Stomach smooth muscle (tissue), 2 donors: ENCODE results near the gene CYP11A1.

Source experiments
- H3K27ac ChIP-seq: one replicate; pipeline ENCODE4 v1.7.0; 2013; ENCODE audit warnings: mild to moderate bottlenecking, low read length, inconsistent platforms
- H3K27me3 ChIP-seq, 2 donors: one replicate each; pipeline ENCODE4 v1.7.0; 2013; ENCODE audit warnings: low read length in 2 of 2; ENCODE audit not compliant: insufficient read depth in 2 of 2, control insufficient read depth in 1 of 2
- H3K36me3 ChIP-seq, 2 donors: one replicate each; pipeline ENCODE4 v1.7.0; 2013; ENCODE audit warnings: low read length in 2 of 2; ENCODE audit not compliant: control insufficient read depth in 2 of 2, insufficient read depth in 2 of 2
- H3K4me1 ChIP-seq: one replicate; pipeline ENCODE4 v1.7.0; 2013; ENCODE audit warnings: low read length; ENCODE audit not compliant: control insufficient read depth, insufficient read depth
- H3K4me3 ChIP-seq, 2 donors: one replicate each; pipeline ENCODE4 v1.7.0; 2013; ENCODE audit warnings: low read length in 2 of 2
- H3K9ac ChIP-seq, 2 donors: one replicate each; pipeline ENCODE4 v1.7.0; 2013; ENCODE audit warnings: low read length in 2 of 2, mild to moderate bottlenecking in 1 of 2
- H3K9me3 ChIP-seq, 2 donors: one replicate each; pipeline ENCODE4 v1.7.0; 2013; ENCODE audit warnings: low read length in 2 of 2; ENCODE audit not compliant: control insufficient read depth in 2 of 2
- donor health status: healthy.
- donor health status: Pancreatic carcinoma.

CYP11A1 gene

DNA sequence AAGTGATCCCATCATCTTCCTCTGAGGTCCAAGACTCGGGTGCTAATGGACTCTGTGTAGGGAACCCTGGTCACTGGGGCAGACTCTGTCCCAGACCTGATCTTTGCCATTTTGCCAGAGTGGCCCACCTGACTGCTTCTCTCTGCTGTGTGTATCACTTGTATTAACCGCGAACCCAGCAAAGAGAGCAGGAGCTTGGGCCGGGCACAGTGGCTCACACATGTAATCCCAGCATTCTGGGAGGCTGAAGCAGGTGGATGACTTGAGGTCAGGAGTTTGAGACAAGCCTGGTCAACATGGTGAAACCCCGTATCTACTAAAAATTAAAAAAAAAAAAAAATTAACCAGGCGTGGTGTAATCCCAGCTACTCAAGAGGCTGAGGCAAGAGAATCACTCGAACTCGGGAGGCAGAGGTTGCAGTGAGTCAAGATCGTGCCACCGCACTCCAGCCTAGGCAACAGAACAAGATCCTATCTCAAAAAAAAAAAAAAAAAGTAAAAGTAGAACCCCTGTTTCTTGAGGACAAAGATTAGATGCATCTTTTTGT, 32.9 kb upstream of the CYP11A1 start:
- H3K36me3 ChIP-seq = no peaks in the 10 kb centered on the region
- H3K9ac ChIP-seq = no peak overlapping the region
- H3K27me3 ChIP-seq = peaks cover 0 to 10% of the 10 kb centered on the region in 2 donors
- no peak overlapping the region for H3K27ac ChIP-seq
- no peaks in the 10 kb centered on the region for H3K4me1 ChIP-seq
- no peak overlapping the region for H3K4me3 ChIP-seq
- H3K9me3 ChIP-seq = no peaks in the 10 kb centered on the region

DNA sequence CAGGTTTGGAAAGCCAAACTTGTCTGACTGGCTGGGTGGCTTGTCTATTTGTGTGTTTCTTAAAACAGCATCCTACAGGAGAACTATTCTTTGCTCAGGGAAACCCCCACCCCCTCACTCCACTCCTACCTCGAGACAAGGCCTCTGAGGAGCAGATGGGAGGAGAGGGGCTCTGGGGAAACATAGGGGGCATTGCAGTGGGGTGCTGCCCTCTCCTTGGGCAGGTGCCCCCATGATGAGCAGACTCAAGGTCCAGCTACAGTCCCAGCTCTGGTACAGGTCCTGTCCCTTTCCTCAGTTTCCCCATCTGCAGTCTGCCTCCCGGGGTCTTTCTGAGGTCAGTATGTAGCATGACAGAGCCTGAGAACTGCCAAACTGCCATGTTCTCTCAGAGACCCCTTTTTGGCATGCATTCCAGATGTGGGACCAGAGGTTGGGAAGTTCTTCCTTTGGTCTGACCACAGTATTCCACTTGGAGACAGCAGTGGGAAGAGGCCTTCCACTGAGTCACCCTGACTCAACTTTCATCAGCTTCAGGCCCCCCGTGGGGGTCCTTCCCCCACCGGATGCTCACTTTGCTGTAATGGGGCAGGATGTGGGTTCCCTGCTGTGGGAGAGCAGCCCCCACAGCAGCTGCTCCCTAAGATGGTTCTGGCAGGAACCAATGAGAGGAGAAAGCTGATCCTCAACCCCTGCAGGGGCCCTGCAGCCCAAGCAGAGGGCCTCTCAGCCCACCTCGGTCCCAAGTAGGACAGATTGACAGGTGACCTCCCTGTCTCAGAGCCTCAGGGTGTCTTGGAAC, 32.3 kb upstream of the CYP11A1 start:
- Histone ChIP-seq H3K27ac (no peak overlapping the region), H3K27me3 (peaks cover 0 to 10% of the 10 kb centered on the region in 2 donors), H3K9ac (no peak overlapping the region), H3K36me3 (no peaks in the 10 kb centered on the region), H3K4me3 (no peak overlapping the region), H3K4me1 (no peaks in the 10 kb centered on the region), H3K9me3 (no peaks in the 10 kb centered on the region)

DNA sequence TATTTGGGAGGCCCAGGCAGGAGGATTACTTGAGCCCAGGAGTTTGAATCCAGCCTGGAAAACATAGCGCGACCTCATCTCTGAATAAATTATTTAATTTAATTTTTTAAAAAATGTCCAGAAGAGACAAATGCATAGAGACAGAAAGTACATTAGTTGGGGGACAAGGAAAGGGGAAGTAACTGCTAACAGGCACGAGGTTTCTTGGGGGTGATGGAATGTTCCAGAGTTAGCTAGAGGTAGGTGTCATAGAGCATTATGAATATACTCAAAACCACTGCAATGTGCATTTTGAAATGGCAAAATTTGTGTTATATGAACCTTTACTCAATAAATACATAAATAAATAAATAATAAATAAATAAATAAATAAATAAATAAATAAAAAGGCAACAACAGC, 31.7 kb upstream of the CYP11A1 start:
- Histone ChIP-seq H3K9me3 (no peaks in the 10 kb centered on the region), H3K4me1 (no peaks in the 10 kb centered on the region), H3K27ac (no peak overlapping the region), H3K9ac (no peak overlapping the region), H3K36me3 (no peaks in the 10 kb centered on the region), H3K27me3 (peaks cover 0 to 8% of the 10 kb centered on the region in 2 donors), H3K4me3 (no peak overlapping the region)

DNA sequence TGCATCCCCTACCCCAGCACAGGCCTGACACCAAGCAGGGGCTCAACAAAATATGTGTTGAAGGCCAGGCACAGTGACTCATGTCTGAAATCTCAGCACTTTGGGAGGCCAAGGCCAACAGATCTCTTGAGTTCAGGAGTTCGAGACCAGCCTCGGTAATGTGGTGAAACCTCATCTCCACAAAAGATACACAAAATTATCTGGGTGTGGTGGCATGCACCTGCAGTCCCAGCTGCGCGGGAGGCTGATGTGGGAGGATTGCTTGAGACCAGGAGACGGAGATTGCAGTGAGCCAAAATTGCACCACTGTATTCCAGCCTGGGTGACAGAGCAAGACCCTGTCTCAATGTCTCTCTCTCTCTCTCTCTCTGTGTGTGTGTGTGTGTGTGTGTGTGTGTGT, 30.7 kb upstream of the CYP11A1 start:
- no peaks in the 10 kb centered on the region for H3K4me1 ChIP-seq
- no peaks in the 10 kb centered on the region for H3K9me3 ChIP-seq
- H3K4me3 ChIP-seq = no peak overlapping the region
- H3K36me3 ChIP-seq = no peaks in the 10 kb centered on the region
- H3K9ac ChIP-seq = no peak overlapping the region
- peaks cover 0 to 7% of the 10 kb centered on the region in 2 donors for H3K27me3 ChIP-seq
- H3K27ac ChIP-seq = no peak overlapping the region

DNA sequence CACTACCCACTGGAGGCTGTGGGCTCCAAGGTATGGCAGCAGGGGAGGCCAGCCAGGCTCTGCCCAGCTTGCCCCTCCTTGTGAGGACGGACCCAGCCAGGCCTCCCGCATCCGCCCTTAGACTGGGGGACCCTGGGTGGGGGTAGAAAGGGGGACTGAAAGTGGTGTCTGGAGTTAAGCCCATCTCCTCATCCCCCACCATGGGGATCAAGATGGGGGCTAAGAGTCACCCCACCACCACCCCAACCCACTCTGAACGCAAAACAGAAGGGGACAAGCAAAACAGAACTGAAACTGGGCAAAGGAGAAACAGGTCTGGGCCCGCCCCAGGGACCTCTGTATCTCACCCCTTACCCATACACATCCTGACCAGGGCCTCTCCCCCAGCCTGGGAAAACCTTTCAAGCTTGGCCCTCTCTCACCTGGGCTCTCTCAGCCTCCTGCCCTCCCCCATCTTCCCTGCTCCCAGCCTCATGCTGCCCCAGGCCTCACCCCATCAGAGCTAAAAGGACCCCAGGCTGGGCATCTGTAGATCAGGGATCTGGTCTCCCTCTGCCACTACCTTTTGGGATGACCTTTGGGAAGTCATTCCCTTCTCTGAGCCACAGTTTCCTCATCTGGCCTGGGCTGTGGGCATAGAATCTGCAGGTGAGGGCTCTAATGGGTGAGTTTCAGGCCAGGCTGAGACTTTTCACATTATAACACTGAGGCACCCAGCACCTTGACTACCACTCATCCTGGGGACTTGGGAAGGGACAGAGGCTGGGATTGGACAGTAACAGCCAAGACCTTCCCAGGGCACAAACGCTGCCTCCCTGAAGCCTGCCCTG, 30.0 kb upstream of the CYP11A1 start:
- Histone ChIP-seq H3K4me3 (no peak overlapping the region), H3K27ac (no peak overlapping the region), H3K27me3 (peaks cover 0 to 4% of the 10 kb centered on the region in 2 donors), H3K9me3 (no peaks in the 10 kb centered on the region), H3K9ac (no peak overlapping the region), H3K4me1 (no peaks in the 10 kb centered on the region), H3K36me3 (no peaks in the 10 kb centered on the region)

DNA sequence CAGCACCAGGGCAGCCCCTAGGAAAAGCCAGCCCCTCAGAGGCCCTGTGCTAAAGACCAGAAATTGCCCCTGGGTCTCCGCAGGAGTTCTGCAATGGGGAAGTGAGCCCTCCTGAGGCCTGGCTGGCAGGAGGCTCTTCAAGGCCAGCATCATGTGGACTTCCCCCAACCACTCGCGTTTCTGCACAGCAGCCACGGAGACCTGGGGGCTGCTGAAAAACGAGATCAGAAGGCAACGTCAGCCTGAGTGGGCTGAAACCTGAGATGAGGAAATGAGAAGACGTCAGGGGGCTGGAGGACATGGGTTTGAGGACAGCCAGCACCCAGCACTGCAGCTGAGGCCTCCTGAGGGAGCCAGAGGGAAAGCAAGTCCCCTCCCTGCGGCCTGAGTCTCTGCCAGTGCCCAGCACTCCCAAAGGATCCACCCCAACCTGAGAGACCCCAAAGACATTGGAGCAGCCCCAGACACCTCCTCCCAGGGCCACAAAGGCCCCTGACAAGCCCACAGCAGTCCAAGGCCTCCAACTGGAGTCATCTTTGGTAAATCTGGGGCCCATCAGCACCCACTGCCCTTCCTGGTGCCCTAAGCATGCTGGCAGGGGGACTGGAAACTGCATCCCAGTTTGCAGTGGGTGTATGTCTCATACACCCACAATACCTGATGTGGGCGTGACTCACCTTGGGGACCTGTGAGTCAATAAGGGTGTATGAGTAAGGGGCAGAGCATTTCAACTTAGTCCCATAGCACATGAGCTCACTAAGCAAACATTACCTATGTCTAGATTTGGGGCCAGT, 29.2 kb upstream of the CYP11A1 start:
- Histone ChIP-seq H3K4me3 (no peak overlapping the region), H3K9ac (no peak overlapping the region), H3K27me3 (peaks cover 0 to 4% of the 10 kb centered on the region in 2 donors), H3K9me3 (no peaks in the 10 kb centered on the region), H3K27ac (no peak overlapping the region), H3K36me3 (no peaks in the 10 kb centered on the region), H3K4me1 (no peaks in the 10 kb centered on the region)

DNA sequence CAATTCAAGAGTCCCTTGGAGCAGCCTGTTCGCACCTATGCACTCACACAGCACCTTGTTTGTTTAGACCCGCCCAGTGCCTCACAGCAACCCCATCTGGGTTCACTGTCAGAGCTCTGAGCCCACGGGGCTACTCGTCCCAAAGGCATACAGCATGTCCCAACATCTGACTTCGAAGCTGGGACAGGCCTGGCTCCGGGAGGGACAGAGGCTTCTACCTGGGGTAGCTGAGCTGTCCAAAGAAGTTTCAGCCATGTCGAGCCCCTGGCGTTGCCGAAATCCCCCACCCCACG, 28.6 kb upstream of the CYP11A1 start:
- Histone ChIP-seq H3K9ac (no peak overlapping the region), H3K4me1 (no peaks in the 10 kb centered on the region), H3K27ac (no peak overlapping the region), H3K27me3 (peaks cover 0 to 2% of the 10 kb centered on the region in 2 donors), H3K4me3 (no peak overlapping the region), H3K9me3 (no peaks in the 10 kb centered on the region), H3K36me3 (no peaks in the 10 kb centered on the region)

DNA sequence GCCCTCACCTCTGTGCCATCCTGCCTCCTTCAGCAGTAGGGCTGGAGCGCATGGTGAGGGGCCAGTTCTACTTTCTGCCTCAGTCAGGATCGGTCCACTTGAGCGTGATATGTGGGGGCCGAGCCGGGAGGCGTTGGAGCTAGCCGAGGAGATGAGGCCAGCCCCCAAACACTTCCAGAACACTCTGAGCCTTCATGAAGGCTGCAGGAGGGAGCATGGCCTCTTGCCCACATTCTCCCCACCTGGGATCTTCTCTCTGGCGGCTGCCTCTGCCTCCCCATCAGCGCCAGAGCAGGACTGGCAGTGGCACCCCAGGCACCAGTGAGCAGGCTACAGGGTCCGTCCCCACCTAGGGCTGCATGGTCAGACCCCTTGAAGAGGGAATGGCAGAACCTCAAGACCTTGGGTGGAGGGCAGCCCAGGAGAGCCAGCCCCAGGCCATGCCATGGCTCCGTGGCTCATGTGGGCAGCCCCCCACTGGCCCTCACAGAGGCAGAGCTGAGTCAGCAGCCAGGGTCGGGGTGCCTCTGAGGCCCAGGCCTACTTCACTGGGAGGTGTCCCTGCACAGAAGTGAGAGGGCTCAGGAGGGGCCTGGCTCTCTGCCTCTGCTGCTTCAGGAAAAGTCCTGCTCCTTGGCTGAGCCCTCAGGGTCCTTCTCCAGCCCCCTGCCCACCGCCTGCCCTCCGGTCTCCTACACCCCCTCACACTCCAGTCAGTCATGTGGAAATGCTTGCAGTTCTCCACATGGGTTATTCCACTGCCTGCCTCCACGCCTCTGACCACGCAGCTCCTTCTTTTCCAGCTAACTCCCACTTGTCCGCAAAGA, 28.1 kb upstream of the CYP11A1 start:
- H3K4me1 ChIP-seq = no peaks in the 10 kb centered on the region
- H3K27me3 ChIP-seq = no peaks in the 10 kb centered on the region
- no peak overlapping the region for H3K4me3 ChIP-seq
- no peak overlapping the region for H3K9ac ChIP-seq
- H3K9me3 ChIP-seq = no peaks in the 10 kb centered on the region
- H3K36me3 ChIP-seq = no peaks in the 10 kb centered on the region
- no peak overlapping the region for H3K27ac ChIP-seq

DNA sequence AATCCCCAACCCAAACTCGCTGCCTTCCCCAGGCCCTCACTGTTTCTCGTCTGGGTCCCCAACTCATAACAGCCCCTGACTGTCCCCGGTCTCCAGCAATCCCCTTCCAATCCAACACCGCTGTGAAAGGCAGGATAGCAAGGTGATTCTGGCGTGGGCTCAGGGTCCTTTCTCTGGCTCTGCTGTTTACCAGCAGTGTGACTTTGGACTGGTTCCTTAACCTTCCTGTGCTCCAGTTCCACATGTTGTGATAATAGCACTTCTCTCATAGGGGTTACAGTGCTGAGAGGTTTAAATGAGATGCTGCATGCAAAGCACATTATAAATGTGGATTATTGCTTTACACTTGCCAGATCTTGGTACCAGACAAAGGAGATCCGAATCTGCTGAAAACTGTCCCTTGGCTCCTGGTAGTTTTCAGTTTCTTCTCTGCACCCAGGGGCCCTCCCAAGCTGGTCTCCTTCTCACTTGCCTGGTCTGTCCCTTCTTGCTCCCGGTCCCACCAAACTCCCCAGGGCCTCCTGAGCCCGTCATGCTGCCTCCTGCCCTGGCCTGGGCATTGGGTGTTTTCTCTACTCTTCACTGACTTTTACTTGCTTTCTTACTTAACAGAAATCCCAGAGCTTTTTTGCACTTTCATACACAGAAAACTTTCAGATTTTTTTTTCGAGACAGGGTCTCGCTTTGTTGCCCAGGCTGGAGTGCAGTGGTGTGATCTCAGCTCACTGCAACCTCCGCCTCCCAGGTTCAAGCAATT, 26.8 kb upstream of the CYP11A1 start:
- no peaks in the 10 kb centered on the region for H3K4me1 ChIP-seq
- no peak overlapping the region for H3K9ac ChIP-seq
- no peaks in the 10 kb centered on the region for H3K36me3 ChIP-seq
- H3K27me3 ChIP-seq = no peaks in the 10 kb centered on the region
- no peak overlapping the region for H3K4me3 ChIP-seq
- H3K27ac ChIP-seq = no peak overlapping the region
- H3K9me3 ChIP-seq = no peaks in the 10 kb centered on the region
